ENCODE data around the gene BRPF3. TPM values are rescaled to one million over a fixed set of nuclear protein-coding genes. Genes with fewer than 3 reads are reported as not detected.
A peak's percentile ranks its signal among the peaks of the same experiment; 100 is the strongest.

BRPF3 gene
- total RNA-seq, 1 donor from 2014 or later, result 37.8 TPM

GRCh38 chr6:36195471-36196112 lies 952 bp upstream of the BRPF3 start:
- H3K27me3 ChIP-seq, result no peaks in the 10 kb centered on the region
- no peak for ATAC-seq
- no peak for DNase-seq
- H3K4me3 ChIP-seq, result peak overlapping the region; percentile 67
- peaks cover 5% of the 10 kb centered on the region for H3K36me3 ChIP-seq
- H3K4me1 ChIP-seq, result peaks cover 12% of the 10 kb centered on the region
- intact Hi-C loops (cut with DNase I), result loop anchor here (10.0 kb wide), 1 partner anchor 61 kb away; the partner anchor contains the start of gene MAPK13
- TF ChIP-seq CTCF (IDR thresholded peaks at IDR 0.05), result no peak
- H3K9me3 ChIP-seq, result no peaks in the 10 kb centered on the region
- peak overlapping the region; percentile 92 for H3K27ac ChIP-seq

GRCh38 chr6:36196880-36197548 lies 470 bp downstream of the BRPF3 start:
- H3K27me3 ChIP-seq, result no peaks in the 10 kb centered on the region
- intact Hi-C loops (cut with DNase I), result loop anchor here (10.0 kb wide), 1 partner anchor 62 kb away; the partner anchor contains the start of gene MAPK13
- DNase-seq (peak; percentile 100), ATAC-seq (peak; percentile 96)
- peaks cover 18% of the 10 kb centered on the region for H3K4me1 ChIP-seq
- peak overlapping the region; percentile 67 for H3K4me3 ChIP-seq
- no peak for TF ChIP-seq CTCF (IDR thresholded peaks at IDR 0.05)
- no peaks in the 10 kb centered on the region for H3K9me3 ChIP-seq
- H3K27ac ChIP-seq, result peak overlapping the region; percentile 92
- H3K36me3 ChIP-seq, result peaks cover 20% of the 10 kb centered on the region

GRCh38 chr6:36197739-36198221 lies 1.2 kb downstream of the BRPF3 start:
- Histone ChIP-seq H3K27ac (peak overlapping the region; percentile 92), H3K4me1 (peaks cover 24% of the 10 kb centered on the region), H3K36me3 (peaks cover 27% of the 10 kb centered on the region), H3K4me3 (peak overlapping the region; percentile 67), H3K27me3 (no peaks in the 10 kb centered on the region), H3K9me3 (no peaks in the 10 kb centered on the region)
- intact Hi-C loops (cut with DNase I), result loop anchor here (10.0 kb wide), 1 partner anchor 63 kb away; the partner anchor contains the start of gene MAPK13
- no peak for TF ChIP-seq CTCF (IDR thresholded peaks at IDR 0.05)
- ATAC-seq, result no peak
- no peak for DNase-seq

DNA sequence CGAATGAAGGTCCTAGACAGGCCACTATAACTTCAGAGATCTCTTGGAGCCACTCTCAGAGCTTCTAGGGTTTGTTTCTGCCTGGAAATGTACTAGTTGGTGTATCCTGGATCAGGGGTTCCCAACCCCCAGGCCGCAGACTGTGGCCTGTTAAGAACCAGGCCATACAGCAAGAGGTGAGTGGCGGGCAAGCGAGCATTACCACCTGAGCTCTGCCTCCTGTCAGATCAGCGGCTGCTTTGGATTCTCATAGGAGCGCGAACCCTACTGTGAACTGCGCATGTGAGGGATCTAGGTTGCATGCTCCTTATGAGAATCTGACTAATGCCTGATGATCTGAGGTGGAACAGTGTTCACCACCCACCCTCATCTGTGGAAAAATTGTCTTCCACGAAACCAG lies 2.4 kb downstream of the BRPF3 start:
- DNase-seq (no peak), ATAC-seq (no peak)
- H3K27ac ChIP-seq, result no peak overlapping the region
- TF ChIP-seq CTCF (IDR thresholded peaks at IDR 0.05), result no peak
- no peaks in the 10 kb centered on the region for H3K9me3 ChIP-seq
- peaks cover 34% of the 10 kb centered on the region for H3K36me3 ChIP-seq
- peaks cover 36% of the 10 kb centered on the region for H3K4me1 ChIP-seq
- H3K4me3 ChIP-seq, result no peak overlapping the region
- intact Hi-C loops (cut with DNase I), result loop anchor here (10.0 kb wide), 1 partner anchor 64 kb away; the partner anchor contains the start of gene MAPK13
- H3K27me3 ChIP-seq, result no peaks in the 10 kb centered on the region

DNA sequence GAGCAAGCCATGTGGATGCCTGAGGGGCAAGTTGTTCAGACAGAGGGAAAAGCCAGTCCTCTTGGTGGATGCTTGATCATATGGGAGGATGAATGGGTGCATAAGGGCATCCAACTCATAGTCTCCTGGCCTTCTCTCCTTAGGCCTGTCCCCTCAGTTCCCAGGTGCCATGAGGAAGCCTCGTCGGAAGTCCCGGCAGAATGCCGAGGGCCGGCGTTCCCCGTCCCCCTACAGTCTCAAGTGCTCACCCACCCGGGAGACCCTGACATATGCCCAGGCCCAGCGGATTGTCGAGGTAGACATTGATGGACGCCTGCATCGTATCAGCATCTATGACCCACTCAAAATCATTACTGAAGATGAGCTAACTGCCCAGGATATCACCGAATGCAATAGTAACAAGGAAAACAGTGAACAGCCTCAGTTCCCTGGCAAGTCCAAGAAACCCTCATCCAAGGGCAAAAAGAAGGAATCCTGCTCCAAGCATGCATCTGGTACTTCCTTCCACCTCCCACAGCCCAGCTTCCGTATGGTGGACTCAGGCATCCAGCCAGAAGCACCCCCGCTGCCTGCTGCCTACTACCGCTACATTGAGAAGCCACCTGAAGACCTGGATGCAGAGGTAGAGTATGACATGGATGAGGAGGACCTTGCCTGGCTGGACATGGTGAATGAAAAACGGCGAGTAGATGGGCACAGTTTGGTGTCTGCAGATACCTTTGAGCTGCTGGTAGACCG lies 3.8 kb downstream of the BRPF3 start:
- Histone ChIP-seq H3K4me3 (no peak overlapping the region), H3K36me3 (peaks cover 46% of the 10 kb centered on the region), H3K9me3 (no peaks in the 10 kb centered on the region), H3K27ac (no peak overlapping the region), H3K4me1 (peaks cover 43% of the 10 kb centered on the region), H3K27me3 (no peaks in the 10 kb centered on the region)
- no peak for ATAC-seq
- TF ChIP-seq CTCF (IDR thresholded peaks at IDR 0.05), result no peak
- no peak for DNase-seq
- intact Hi-C loops (cut with DNase I), result no loop called here
